ENCODE measurements around the gene MFSD1. TPM values are rescaled to one million over a fixed set of nuclear protein-coding genes. Genes with fewer than 3 reads are reported as not detected.

MFSD1 gene
- total and polyA plus RNA-seq, 9 of the 15 experiments (the other 6 are each of a cell fraction or from before 2014, with no cell fraction given), result 8.7 to 49.5 (median 28.6) TPM

GRCh38 chr3:158790901-158791589 lies 10.8 kb upstream of the MFSD1 start (continued):
- no peak for TF ChIP-seq UBTF (IDR thresholded peaks at IDR 0.05; ENCODE audit: borderline replicate concordance in 1 of 2, low read depth in 2 of 2, low read length in 2 of 2)
- no peak for TF ChIP-seq ZBTB40 (IDR thresholded peaks at IDR 0.05)
- no peak for TF ChIP-seq ZBTB40 (CRISPR knock-in tag; IDR thresholded peaks at IDR 0.05)

Data from K562 (cell line).